HG03139 (cell line): ENCODE measurements around the gene ANKRD36.
"Not testable (repeated sequence)": the region's sequence is repeated elsewhere in the genome, so short reads cannot be mapped to it uniquely, and the experiment has no call there.

Experiments used
- ATAC-seq: cut with Tn5 transposase; IDR thresholded peaks from one replicate; pipeline ENCODE4 v1.9.1; 2021; ENCODE audit not compliant: unreplicated experiment

Gene ANKRD36

DNA sequence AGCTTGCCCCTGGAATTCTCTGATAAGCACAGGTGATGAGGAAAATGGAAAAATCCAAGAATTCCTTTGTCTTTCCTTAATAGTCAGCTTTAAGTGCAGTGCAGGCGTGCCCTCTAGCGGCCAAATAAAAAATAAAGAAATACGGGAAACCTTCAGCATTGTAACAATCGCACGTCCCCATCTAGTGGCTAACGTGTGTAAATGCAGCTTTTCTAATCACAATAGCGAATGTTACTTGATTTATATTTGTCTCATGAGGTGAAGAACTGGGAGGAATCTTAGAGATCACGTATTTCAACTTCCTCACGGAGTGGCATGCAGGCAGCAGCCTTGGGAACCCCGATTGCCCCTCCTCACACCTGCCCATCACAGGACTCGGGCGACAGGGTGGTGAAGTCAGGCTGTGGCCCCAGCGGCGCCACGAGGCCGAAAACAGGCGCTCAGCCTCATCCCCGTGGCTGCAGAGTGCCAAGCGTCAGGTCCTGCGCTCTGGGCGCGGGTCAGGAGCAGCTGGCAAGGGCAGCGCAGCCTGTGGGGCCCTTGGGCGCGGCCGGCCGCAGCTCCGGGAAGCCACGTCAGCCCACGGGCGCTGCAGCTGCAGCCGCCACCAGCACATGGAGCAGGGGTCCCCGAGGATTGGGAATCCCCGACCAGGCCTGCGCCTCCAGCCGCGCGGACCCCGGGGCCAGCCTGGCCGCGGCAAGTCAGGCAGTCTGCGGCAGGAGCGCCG, 468 bp upstream of the ANKRD36 start:
- not testable (repeated sequence) for ATAC-seq

DNA sequence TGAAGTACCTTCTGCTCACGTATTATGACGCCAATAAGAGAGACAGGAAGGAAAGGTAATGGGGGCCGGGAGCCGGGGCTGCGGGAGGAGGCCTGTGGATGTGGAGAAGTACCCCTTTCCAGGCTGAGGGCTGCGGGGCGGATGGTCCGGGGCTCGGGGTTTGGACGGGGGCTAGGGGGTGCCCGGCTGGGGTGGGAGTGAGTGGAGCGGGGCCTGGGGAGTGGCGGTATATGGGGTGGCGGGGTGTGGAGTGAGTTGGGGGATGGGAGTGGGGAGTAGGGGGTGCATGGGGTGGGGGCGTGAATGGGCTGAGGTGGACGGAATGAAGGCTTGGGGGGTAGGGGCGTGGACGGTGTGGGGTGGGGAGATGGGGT, 916 bp downstream of the ANKRD36 start:
- ATAC-seq = not testable (repeated sequence)

DNA sequence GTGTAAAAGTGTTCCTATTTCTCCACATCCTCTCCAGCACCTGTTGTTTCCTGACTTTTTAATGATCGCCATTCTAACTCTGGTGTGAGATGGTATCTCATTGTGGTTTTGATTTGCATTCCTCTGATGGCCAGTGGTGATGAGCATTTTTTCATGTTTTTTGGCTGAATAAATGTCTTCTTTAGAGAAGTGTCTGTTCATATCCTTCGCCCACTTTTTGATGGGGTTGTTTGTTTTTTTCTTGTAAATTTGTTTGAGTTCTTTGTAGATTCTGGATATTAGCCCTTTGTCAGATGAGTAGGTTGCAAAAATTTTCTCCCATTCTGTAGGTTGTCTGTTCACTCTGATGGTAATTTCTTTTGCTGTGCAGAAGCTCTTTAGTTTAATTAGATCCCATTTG, 16.1 kb downstream of the ANKRD36 start:
- ATAC-seq = not testable (repeated sequence)

DNA sequence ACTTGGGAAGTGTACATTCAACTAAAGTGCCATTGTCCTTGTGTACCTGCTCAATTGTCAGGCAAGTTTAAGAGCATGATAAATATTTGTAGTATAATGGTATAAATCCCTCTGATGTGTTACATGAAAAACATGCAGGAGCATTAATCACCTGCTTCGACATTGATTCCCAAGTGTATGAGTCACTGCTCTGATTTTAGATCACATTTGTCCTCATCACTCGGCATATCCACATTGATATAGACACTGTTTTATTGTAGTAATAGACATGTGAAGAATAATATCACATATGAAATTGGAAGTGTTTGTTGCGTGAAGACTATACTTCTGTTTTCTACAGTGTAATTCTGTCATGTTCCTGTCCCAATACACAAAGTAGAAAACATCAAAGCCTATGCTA, 31.1 kb downstream of the ANKRD36 start:
- not testable (repeated sequence) for ATAC-seq

DNA sequence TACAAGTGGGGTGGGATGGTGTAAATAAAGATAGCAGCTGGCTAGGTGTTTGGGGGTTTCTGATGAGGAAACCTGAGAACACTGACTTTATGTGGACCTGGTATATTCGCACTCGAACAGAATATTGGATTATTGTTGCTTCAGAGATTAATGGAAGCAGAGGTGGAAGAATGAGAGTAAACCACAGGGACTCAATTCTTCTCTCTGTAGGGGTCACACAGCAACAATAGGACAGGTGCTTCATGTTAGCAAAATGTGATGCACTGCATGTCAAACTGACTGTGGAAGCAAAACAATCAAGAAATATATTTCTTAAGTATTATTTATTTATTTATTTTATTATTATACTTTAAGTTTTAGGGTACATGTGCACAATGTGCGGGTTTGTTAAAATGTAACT, 53.6 kb downstream of the ANKRD36 start:
- ATAC-seq = not testable (repeated sequence)

DNA sequence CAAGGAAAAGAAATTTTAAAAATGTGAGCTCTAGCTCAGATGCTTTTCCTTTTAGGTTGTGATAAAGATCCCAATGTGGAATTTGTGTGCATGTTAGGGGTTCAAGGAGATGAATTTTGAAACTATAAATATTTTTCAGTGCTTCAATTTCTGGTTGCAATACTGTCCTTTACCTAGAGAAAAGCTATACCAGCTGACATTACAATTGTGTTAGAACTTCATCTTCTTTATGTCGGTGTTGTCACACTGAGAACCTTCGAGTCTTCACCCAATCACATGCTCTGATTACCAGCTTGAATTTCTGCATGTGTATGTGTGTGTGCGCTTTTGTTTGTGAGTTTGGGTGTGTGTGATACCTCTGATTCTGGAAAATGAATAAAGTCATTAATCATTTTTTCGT, 55.0 kb downstream of the ANKRD36 start:
- ATAC-seq = not testable (repeated sequence)

DNA sequence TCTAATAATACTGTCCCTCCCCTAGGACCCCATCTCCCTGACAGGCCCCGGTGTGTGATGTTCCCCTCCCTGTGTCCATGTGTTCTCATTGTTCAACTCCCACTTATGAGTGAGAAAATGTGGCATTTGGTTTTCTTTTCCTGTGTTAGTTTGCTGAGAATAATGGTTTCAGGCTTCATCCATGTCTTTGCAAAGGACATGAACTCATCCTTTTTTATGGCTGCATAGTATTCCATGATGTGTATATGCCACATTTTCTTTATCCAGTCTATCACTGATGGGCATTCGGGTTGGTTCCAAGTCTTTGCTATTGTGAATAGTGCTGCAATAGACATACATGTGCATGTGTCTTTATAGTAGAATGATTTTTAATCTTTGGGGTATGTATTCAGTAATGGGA, 55.6 kb downstream of the ANKRD36 start:
- not testable (repeated sequence) for ATAC-seq

DNA sequence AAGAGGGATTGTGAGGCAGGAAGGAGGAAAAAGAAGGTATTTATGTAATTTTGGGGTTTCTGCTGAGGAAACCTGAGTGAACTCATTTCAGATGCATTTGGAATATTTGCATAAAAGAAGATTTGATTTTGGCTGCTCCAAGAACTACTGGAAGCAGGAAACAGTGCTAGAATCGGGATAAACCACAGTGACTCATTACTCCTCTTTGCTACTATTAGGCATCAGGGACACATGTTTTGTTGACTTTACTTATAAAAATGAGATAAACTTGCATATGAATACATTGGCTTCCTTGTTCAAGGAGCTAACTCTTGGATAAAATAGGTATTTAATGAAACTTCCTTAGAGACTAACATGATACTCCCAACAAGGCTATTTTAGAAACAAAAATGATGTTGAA, 67.4 kb downstream of the ANKRD36 start:
- not testable (repeated sequence) for ATAC-seq

DNA sequence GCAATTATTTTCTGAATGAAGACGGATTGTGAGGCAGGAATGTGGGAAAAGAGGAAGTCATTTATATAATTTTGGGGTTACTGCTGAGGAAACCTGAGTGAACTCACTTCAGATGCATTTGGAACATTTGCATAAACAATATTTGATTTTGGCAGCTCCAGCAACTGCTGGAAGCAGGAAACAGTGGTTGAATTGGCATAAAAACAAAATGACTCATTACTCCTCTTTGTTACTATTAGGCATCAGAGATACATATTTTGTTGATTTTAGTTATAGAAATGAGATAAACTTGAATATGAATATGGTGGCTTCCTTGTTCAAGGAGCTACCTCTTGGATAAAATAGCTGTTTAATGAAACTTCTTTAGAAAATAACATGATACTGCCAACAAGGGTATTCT, 82.4 kb downstream of the ANKRD36 start:
- ATAC-seq = not testable (repeated sequence)

DNA sequence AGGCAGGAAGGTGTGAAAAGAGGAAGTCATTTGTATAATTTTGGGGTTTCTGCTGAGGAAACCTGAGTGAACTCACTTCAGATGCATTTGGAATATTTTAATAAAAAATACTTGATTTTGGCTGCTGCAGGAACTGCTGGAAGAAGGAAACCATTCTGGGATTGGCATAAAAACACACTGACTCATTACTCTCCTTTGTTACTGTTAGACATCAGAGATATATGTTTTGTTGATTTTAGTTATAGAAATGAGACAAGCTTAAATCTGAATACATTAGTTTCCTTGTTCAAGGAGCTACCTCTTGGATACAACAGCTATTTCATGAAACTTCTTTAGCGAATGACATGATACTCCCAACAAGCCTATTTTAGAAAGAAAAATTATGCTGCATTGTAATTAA, 84.3 kb downstream of the ANKRD36 start:
- not testable (repeated sequence) for ATAC-seq

DNA sequence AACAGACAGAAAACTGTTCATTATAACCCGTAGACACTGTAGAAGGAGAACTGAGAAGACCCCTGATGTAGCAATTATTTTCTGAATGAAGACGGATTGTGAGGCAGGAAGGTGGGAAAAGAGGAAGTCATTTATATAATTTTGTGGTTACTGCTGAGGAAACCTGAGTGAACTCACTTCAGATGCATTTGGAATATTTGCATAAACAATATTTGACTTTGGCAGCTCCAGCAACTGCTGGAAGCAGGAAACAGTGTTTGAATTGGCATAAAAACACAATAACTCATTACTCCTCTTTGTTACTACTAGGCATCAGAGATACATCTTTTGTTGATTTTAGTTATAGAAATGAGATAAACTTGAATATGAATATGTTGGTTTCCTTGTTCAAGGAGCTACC, 87.9 kb downstream of the ANKRD36 start:
- ATAC-seq = not testable (repeated sequence)

DNA sequence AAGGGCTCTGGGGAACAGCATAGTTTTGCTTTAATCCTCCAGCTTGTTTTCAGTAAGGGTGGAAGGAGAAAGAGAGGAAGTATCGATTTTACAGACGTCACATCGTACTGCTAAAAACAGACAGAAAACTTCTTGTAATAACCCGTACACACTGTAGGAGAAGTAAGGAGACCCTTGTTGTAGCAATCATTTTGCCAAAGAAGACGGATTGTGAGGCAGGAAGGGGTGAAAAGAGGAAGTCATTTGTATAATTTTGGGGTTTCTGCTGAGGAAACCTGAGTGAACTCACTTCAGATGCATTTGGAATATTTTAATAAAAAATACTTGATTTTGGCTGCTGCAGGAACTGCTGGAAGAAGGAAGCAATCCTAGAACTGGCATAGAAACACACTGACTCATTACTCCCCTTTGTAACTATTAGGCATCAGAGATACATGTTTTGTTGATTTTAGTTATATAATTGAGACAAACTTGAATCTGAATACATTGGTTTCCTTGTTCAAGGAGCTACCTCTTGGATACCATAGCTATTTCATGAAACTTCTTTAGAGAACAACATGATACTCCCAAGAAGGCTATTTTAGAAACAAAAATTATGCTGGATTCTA, 89.8 kb downstream of the ANKRD36 start:
- ATAC-seq = not testable (repeated sequence)

DNA sequence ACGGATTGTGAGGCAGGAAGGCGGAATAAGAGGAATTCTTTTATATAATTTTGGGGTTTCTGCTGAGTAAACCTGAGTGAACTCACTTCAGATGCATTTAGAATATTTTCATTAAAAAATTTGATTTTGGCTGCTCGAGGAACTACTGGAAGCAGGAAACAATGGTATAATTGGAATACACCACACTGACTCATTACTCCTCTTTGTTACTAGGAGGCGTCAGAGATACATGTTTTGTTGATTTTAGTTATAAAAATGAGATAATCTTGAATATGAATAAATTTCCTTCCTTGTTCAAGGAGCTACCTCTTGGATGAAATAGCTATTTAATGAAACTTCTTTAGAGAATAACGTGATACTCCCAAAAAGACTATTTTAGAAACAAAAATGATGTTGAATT, 97.4 kb downstream of the ANKRD36 start:
- no peak for ATAC-seq

DNA sequence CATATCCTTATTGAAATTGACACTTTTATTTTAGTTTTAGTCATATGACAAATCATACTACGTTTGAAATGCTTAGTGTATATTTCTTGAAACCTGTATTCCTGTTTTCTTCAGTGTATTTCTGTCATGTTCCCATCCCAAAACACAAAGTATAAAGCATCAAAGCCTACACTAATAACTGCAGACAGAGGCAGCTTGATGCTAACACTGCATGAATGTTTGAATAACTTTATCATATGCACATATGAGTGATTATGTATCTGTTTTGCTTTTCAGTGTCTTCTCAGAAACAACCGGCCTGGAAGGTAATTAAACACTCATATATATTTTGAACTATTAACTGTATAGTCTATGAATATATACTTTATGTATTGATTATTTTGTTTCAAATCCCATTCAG, 102.1 kb downstream of the ANKRD36 start:
- ATAC-seq = not testable (repeated sequence)

DNA sequence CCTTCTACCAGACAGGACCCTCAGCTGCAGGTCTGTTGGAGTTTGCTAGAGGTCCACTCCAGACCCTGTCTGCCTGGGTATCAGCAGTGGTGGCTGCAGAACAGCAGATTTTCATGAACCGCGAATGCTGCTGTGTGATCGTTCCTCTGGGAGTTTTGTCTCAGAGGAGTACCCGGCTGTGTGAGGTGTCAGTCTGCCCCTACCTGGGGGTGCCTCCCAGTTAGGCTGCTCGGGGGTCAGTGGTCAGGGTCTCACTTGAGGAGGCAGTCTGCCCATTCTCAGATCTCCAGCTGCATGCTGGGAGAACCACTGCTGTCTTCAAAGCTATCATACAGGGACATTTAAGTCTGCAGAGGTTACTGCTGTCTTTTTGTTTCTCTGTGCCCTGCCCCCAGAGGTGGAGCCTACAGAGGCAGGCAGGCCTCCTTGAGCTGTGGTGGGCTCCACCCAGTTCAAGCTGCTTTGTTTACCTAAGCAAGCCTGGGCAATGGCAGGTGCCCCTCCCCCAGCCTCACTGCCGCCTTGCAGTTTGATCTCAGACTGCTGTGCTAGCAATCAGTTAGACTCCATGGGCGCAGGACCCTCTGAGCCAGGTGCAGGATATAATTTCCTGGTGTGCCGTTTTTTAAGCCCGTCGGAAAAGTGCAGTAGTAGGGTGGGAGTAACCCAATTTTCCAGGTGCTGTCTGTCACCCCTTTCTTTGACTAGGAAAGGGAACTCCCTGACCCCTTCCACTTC, 118.1 kb downstream of the ANKRD36 start:
- not testable (repeated sequence) for ATAC-seq

DNA sequence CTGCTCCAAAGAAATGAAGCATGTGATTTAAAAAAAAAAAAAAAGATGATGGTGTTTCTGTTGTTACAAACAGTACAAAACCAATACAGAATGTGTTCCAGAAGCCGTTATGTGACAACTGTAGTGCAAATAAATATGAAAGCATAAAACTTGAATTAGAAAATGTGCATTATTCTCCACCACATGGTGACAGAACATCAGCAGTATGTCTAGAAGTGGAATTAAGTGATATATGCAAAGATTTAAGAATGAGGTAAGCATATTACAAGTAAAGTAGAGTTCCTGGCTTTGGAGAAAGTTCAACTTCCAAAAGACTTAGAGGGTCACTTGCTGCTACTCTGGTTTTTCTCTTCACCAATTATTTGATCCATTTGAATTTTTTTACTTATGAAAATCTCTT, 120.0 kb downstream of the ANKRD36 start:
- not testable (repeated sequence) for ATAC-seq

DNA sequence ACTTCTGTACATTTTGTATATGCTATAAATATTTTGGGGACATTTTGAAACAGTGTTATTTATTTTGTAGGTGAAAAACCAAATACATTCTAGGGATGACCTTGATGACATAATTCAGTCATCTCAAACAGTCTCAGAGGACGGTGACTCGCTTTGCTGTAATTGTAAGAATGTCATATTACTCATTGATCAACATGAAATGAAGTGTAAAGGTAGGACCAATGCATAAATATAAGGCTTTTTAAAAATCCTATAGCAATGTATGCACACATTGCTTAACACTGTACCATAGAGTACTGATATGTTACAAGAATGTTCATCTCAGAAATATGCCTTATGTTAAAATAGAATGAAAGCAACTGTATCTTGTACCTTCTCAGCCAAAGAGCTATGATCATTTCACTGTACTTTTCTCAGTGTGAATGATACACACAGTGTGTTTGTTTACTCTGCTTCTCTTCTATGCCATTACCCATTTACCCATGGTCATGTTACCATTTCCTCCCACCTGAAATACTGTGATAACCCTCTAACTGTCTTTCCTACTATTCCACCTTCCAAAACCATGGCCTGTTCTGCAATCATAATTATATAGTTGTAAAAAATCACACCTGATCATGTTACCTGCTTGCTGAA, 120.8 kb downstream of the ANKRD36 start:
- not testable (repeated sequence) for ATAC-seq

DNA sequence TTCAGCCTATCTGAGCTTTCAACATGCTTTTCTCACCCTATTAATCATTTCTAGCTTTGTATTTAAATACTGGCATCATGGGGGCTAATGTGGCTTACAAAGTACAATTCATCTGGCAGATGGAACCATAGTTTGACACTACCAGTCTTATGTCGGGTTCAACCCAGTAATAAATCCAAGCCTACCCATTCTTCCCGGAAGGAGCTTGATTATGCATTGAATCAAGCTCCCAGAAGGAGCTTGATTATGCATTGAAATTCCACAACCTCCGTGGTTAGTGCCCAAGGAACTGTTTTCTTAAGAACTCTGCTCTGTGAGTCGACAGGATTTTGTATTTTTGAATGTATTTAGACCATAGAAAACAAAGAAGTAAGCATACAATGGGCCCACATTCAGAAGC, 148.2 kb downstream of the ANKRD36 start:
- not testable (repeated sequence) for ATAC-seq

DNA sequence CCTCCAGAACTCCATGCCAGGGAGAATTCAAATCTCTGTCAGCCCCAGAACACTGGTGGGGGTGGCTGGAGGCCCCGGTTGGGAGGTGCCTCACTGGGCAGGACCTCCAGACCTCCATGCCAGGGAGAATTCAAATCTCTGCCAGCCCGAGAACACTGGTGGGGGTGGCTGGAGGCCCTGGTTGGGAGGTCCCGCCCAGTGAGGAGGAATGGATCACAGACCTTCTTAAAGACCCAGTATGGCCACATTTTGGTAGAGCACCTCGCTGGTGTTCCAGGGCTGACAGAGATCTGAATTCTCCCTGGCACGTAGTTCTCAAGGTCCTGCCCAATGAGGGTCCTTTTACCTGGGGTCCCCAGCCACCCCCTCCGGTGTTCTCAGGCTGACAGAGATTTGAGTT, 153.5 kb downstream of the ANKRD36 start:
- ATAC-seq = not testable (repeated sequence)

DNA sequence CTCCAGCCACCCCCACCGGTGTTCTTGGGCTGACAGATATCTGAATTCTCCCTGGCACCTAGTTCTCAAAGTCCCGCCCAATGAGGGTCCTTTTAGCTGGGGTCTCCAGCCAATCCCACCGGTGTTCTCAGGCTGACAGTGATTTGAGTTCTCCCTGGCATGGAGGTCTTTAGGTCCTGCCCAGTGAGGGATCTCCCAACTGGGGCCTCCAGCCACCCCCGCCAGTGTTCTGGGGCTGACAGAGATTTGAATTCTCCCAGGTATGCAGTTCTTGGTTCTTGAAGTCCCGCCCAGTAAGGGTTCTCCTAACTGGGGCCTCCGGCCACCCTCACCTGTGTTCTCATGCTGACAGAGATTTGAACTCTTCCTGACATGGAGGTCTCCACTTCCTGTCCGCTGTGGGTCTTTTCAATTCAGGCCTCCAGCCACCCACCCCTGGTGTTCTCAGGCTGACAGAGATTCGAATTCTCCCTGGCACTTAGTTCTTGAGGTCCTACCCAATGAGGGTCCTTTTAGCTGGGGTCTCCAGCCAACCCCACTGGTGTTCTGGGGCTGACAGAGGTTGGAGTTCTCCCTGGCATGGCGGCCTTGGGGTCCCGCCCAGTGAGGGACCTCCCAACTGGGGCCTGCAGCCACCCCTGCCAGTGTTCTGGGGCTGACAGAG, 154.6 kb downstream of the ANKRD36 start:
- no peak for ATAC-seq

DNA sequence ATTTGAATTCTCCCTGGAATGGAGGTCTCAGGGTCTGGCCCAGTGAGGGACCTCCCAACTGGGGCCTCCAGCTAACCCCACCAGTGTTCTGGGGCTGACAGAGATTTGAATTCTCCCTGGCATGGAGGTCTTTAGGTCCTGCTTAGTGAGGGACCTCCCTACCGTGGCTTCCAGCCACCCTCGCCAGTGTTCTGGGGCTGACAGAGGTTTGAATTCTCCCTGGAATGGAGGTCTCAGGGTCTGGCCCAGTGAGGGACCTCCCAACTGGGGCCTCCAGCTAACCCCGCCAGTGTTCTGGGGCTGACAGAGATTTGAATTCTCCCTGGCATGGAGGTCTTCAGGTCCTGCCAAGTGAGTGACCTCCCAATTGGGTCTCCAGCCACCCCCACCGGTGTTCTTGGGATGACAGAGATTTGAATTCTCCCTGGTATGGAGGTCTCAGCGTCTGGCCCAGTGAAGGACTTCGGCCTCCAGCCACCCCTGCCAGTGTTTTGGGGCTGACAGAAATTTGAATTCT, 155.2 kb downstream of the ANKRD36 start:
- ATAC-seq = not testable (repeated sequence)
